Loucy (cell line): ENCODE measurements around the gene CLPSL2.

ENCODE experiments used
- EZH2phosphoT487 ChIP-seq: fragments of 200-600 bp; IDR thresholded peaks from 2 replicates; pipeline ENCODE4 v1.6.1; 2018; ENCODE audit warnings: antibody characterized with exemption, mild to moderate bottlenecking, moderate library complexity, borderline replicate concordance
- TF ChIP-seq, protein P1 (sequence below): fragments of 200-600 bp; sonication (generic); conservative IDR thresholded peaks from 2 replicates; pipeline ENCODE4 v1.5.1; 2014; ENCODE audit warnings: mild to moderate bottlenecking, antibody characterized with exemption, low read length

DNA sequence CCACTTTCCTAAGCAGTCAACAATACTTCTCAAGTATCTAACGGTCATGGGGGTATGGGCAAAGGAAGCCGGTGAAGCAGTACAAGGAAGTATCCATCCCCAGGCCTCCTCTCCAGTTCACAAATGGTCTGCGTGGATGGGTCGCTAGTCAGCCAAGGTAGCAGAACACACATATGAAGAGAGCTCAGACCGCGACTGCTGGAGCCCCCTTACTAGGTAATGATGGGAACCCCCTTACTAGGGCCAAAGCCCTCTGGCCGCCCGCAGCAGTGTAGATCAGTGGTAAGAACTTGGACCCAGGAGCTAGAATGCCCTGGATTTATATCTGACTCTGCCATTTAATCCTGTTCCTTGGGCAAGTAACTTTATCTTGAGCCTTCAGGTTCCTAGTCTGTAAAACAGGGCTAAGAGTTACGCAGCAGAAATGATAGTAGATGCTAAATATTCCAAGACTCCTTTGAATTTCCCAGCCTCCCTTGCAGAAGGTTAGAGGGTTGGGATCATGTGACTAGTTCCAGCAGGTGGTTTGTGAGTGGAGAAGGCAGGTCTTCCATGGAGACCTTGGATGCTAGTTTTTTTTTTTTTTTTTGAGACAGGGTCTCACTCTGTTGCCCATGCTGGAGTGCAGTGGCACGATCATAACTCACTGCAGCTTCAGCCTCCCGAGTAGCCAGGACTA lies 2.1 kb upstream of the CLPSL2 start:
- TF ChIP-seq, protein P1, sequence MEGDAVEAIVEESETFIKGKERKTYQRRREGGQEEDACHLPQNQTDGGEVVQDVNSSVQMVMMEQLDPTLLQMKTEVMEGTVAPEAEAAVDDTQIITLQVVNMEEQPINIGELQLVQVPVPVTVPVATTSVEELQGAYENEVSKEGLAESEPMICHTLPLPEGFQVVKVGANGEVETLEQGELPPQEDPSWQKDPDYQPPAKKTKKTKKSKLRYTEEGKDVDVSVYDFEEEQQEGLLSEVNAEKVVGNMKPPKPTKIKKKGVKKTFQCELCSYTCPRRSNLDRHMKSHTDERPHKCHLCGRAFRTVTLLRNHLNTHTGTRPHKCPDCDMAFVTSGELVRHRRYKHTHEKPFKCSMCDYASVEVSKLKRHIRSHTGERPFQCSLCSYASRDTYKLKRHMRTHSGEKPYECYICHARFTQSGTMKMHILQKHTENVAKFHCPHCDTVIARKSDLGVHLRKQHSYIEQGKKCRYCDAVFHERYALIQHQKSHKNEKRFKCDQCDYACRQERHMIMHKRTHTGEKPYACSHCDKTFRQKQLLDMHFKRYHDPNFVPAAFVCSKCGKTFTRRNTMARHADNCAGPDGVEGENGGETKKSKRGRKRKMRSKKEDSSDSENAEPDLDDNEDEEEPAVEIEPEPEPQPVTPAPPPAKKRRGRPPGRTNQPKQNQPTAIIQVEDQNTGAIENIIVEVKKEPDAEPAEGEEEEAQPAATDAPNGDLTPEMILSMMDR, result no peak
- TF ChIP-seq EZH2phosphoT487, result no peak
